Measurements from ENCODE around the gene FPR2. TPM values are rescaled to one million over a fixed set of nuclear protein-coding genes. Genes with fewer than 3 reads are reported as not detected.

Gene FPR2
- total and polyA plus RNA-seq, 2 experiments from 2014 or later = not detected

GRCh38 chr19:51794885-51795490 lies 34.0 kb downstream of the FPR2 start, which contains the start of gene FPR3:
FPR3 (plus strand) TSS chr19:51795157; CDS start chr19:51823749, 28,592 bp downstream.
- Histone ChIP-seq H3K27me3 (ENCODE audit: insufficient read depth) (no peaks in the 10 kb centered on the region), H3K4me1 (ENCODE audit: insufficient read depth) (no peaks in the 10 kb centered on the region), H2AFZ (no peak within 1 kb of the TSS), H3F3A (replicated peaks; ENCODE audit: low read depth) (no peaks in the 10 kb centered on the region), H3K36me3 (ENCODE audit: insufficient read depth) (no peaks in the 10 kb centered on the region), H3K4me3 (no peak within 1 kb of the TSS), H3K79me2 (replicated peaks; ENCODE audit: insufficient read depth) (no peaks in the 10 kb centered on the region), H3K4me2 (no peak within 1 kb of the TSS), H4K20me1 (replicated peaks; ENCODE audit: insufficient read depth) (no peaks in the 10 kb centered on the region), H3K27ac (ENCODE audit: low read depth) (no peak within 1 kb of the TSS), H3K9me2 (ENCODE audit: insufficient read depth) (peaks cover 8% of the 10 kb centered on the region; the same call in 1 of the 2 replicates)
- DNase-seq (ENCODE audit: low spot score) (no peak), ATAC-seq (no peak)
- H3K36me3 Mint-ChIP-seq (ENCODE audit: low read depth) = peaks cover 9% of the 10 kb centered on the region
- H3K9me3 Mint-ChIP-seq = peaks cover 76% of the 10 kb centered on the region
- TF ChIP-seq NANOG (IDR thresholded peaks at IDR 0.05; ENCODE audit: borderline replicate concordance) (no peak), EZH2 (IDR thresholded peaks at IDR 0.05; ENCODE audit: low read depth, unreplicated experiment) (no peak), CTCF (conservative IDR thresholded peaks at IDR 0.05; ENCODE audit: low read depth in 2 of 2) (no peak), STAT1 (IDR thresholded peaks at IDR 0.05; ENCODE audit: unreplicated experiment) (no peak), POLR2AphosphoS5 (IDR thresholded peaks at IDR 0.05; ENCODE audit: low read depth) (no peak), ZNF114 (CRISPR knock-in tag; IDR thresholded peaks at IDR 0.05) (no peak), JUNB (IDR thresholded peaks at IDR 0.05; ENCODE audit: unreplicated experiment) (no peak), CREB1 (CRISPR knock-in tag; IDR thresholded peaks at IDR 0.05; ENCODE audit: low read depth) (no peak), ZNF462 (CRISPR knock-in tag; IDR thresholded peaks at IDR 0.05) (no peak), ETS1 (IDR thresholded peaks at IDR 0.05) (no peak), ZNF331 (CRISPR knock-in tag; IDR thresholded peaks at IDR 0.05; ENCODE audit: low read depth) (no peak), REST (IDR thresholded peaks at IDR 0.05; ENCODE audit: unreplicated experiment) (no peak), EZH2phosphoT487 (IDR thresholded peaks at IDR 0.05; ENCODE audit: unreplicated experiment) (no peak)
- H3K27me3 Mint-ChIP-seq (ENCODE audit: insufficient read depth, low read depth, poor library complexity) = peaks cover 6% of the 10 kb centered on the region
- no peaks in the 10 kb centered on the region for H3K4me1 Mint-ChIP-seq
- no peak within 1 kb of the TSS for H3K4me3 Mint-ChIP-seq
- H3K27ac Mint-ChIP-seq = no peak within 1 kb of the TSS
